Esophagus squamous epithelium (tissue), 5 donors: ENCODE measurements around the gene RNF130. TPM values are rescaled to one million over a fixed set of nuclear protein-coding genes. Genes with fewer than 3 reads are reported as not detected.
A peak's percentile ranks its signal among the peaks of the same experiment; 100 is the strongest.

Source experiments
- DNase-seq: peaks from one replicate; lab custom pipeline; 2025; lab: John Stamatoyannopoulos, UW
- H3K27ac ChIP-seq, 4 donors: fragments of 200-600 bp; sonication (generic); one replicate each; pipeline ENCODE4 v1.5.1; 2016 to 2019; ENCODE audit warnings: mild to moderate bottlenecking in 1 of 4
- H3K27me3 ChIP-seq, 4 donors: fragments of 200-600 bp; sonication (generic); 1 replicate in 3 of 4; 2 replicates in 1 of 4; pipeline versions ENCODE4 v1.5.1 to v1.6.0; 2017 to 2021; ENCODE audit warnings: antibody characterized with exemption in 1 of 4
- H3K36me3 ChIP-seq, 3 donors: fragments of 200-600 bp; sonication (generic); one replicate each; pipeline ENCODE4 v1.5.1; 2016 to 2019
- H3K4me1 ChIP-seq, 3 donors: fragments of 200-600 bp; sonication (generic); one replicate each; pipeline ENCODE4 v1.5.1; 2017 to 2019
- H3K4me3 ChIP-seq, 4 donors: fragments of 200-600 bp; sonication (generic); 1 replicate in 3 of 4; 2 replicates in 1 of 4; pipeline ENCODE4 v1.5.1; 2016 to 2019; ENCODE audit warnings: mild to moderate bottlenecking in 2 of 4, moderate library complexity in 1 of 4
- H3K9me3 ChIP-seq, 3 donors: fragments of 200-600 bp; sonication (generic); one replicate each; pipeline ENCODE4 v1.5.1; 2016 to 2019
- CTCF ChIP-seq, 6 experiments: fragments of 450-650 bp in 4 of 6; fragments of 200-600 bp in 2 of 6; sonication (generic) in 2 of 6; IDR thresholded peaks; one replicate each; pipeline ENCODE4 v1.5.1; 2016 to 2019; ENCODE audit warnings: antibody characterized with exemption in 6 of 6, mild to moderate bottlenecking in 4 of 6, moderate library complexity in 4 of 6
- POLR2A ChIP-seq, 4 donors: fragments of 450-650 bp; IDR thresholded peaks; one replicate each; pipeline ENCODE4 v1.6.1; 2017; ENCODE audit warnings: antibody characterized with exemption in 4 of 4, mild to moderate bottlenecking in 4 of 4, moderate library complexity in 3 of 4
- WGBS, 2 donors: methylation state at CpG; one replicate each; pipeline ENCODE4 v1.1.5; 2018; 5-methylcytosine and 5-hydroxymethylcytosine counted together
- intact Hi-C: fragments of 100-400 bp; cut with DNase I; formaldehyde crosslinking; loops from one replicate; pipeline ENCODE4 v1.15.0; 2022
- total RNA-seq, 4 donors: library from RNA; depleted of rRNA; stranded (reverse); fragments of >200 nt; gene quantifications; one replicate each; pipeline ENCODE4 v1.1.0, GENCODE V29; 2016
- donor health status: DM: yes; HTN: yes; CAD: no.

The RNF130 gene
- total RNA-seq, 4 donors from 2014 or later: 9.1 to 54.6 (median 19.1) TPM

- Histone ChIP-seq H3K9me3 (no peaks in the 10 kb centered on the region), H3K27ac (peak overlapping the region in 3 of 4 donors; percentile 39 to 98 (median 96)), H3K36me3 (no peaks in the 10 kb centered on the region), H3K4me1 (peaks cover 0 to 44% (median 7%) of the 10 kb centered on the region in 3 donors), H3K4me3 (peak overlapping the region in 3 of 4 donors; percentile 68 to 95 (median 90)), H3K27me3 (no peaks in the 10 kb centered on the region)
- TF ChIP-seq POLR2A (IDR thresholded peaks at IDR 0.05) (no peak), CTCF (IDR thresholded peaks at IDR 0.05) (no peak)
- no peak for DNase-seq
- WGBS, 2 donors: 61 to 70% methylated on average over 8 to 9 of the region's 9 CpGs
- intact Hi-C loops: no loop called here
Observed at GRCh38 chr5:180069589-180070247, 1.8 kb downstream of the RNF130 start.

- WGBS, 2 donors: 47 to 69% methylated on average over 6 of the region's 6 CpGs
- no peak overlapping the region for H3K4me3 ChIP-seq
- no peaks in the 10 kb centered on the region for H3K36me3 ChIP-seq
- TF ChIP-seq CTCF (IDR thresholded peaks at IDR 0.05): no peak
- TF ChIP-seq POLR2A (IDR thresholded peaks at IDR 0.05): no peak
- H3K27me3 ChIP-seq: no peaks in the 10 kb centered on the region
- peaks cover 0 to 44% (median 7%) of the 10 kb centered on the region in 3 donors for H3K4me1 ChIP-seq
- intact Hi-C loops: no loop called here
- DNase-seq: no peak
- no peak overlapping the region for H3K27ac ChIP-seq
- H3K9me3 ChIP-seq: no peaks in the 10 kb centered on the region
Observed at GRCh38 chr5:180068519-180069090, 3.0 kb downstream of the RNF130 start.

- Histone ChIP-seq H3K9me3 (no peaks in the 10 kb centered on the region), H3K4me1 (peaks cover 0 to 44% (median 7%) of the 10 kb centered on the region in 3 donors), H3K27ac (no peak overlapping the region), H3K4me3 (no peak overlapping the region), H3K27me3 (no peaks in the 10 kb centered on the region), H3K36me3 (no peaks in the 10 kb centered on the region)
- no peak for TF ChIP-seq POLR2A (IDR thresholded peaks at IDR 0.05)
- 64 to 66% methylated on average over 4 of the region's 4 CpGs for WGBS, 2 donors
- intact Hi-C loops: no loop called here
- DNase-seq: no peak
Observed at GRCh38 chr5:180067986-180068385, 3.6 kb downstream of the RNF130 start.

- Histone ChIP-seq H3K27ac (no peak overlapping the region), H3K27me3 (no peaks in the 10 kb centered on the region), H3K9me3 (no peaks in the 10 kb centered on the region), H3K4me3 (no peak overlapping the region), H3K36me3 (no peaks in the 10 kb centered on the region), H3K4me1 (no peaks in the 10 kb centered on the region)
- intact Hi-C loops: no loop called here
- 88 to 94% methylated on average over 6 to 7 of the region's 7 CpGs for WGBS, 2 donors
- TF ChIP-seq CTCF (IDR thresholded peaks at IDR 0.05): no peak
- TF ChIP-seq POLR2A (IDR thresholded peaks at IDR 0.05): no peak
- DNase-seq: no peak
Observed at GRCh38 chr5:180060192-180060591, 11.4 kb downstream of the RNF130 start.

- DNase-seq: no peak
- TF ChIP-seq POLR2A (IDR thresholded peaks at IDR 0.05) (no peak), CTCF (IDR thresholded peaks at IDR 0.05) (no peak)
- H3K27me3 ChIP-seq: no peaks in the 10 kb centered on the region
Observed at GRCh38 chr5:180059326-180059725, 12.2 kb downstream of the RNF130 start.

More at GRCh38 chr5:180059326-180059725, 12.2 kb downstream of the RNF130 start:
- 79 to 82% methylated on average over 6 of the region's 6 CpGs for WGBS, 2 donors
- H3K36me3 ChIP-seq: no peaks in the 10 kb centered on the region
- no peak overlapping the region for H3K4me3 ChIP-seq
- intact Hi-C loops: no loop called here
- no peak overlapping the region for H3K27ac ChIP-seq
- H3K4me1 ChIP-seq: peaks cover 0 to under 1% (median 0%) of the 10 kb centered on the region in 3 donors
- H3K9me3 ChIP-seq: no peaks in the 10 kb centered on the region
